KBM-7 (cell line): ENCODE results near the gene CCDC158.

Experiments used
- DNase-seq: peaks from one replicate; pipeline ENCODE4 v3.0.0-alpha.2; 2015
- in situ Hi-C: fragments of 300-500 bp; cut with MboI; formaldehyde crosslinking; loops from 2 replicates; pipeline ENCODE4 v1.14.3; 2020; ENCODE audit warnings: low sequenced_read_pairs, low pct_unique_long_range_greater_than_20kb, mixed read lengths

CCDC158 gene

DNA sequence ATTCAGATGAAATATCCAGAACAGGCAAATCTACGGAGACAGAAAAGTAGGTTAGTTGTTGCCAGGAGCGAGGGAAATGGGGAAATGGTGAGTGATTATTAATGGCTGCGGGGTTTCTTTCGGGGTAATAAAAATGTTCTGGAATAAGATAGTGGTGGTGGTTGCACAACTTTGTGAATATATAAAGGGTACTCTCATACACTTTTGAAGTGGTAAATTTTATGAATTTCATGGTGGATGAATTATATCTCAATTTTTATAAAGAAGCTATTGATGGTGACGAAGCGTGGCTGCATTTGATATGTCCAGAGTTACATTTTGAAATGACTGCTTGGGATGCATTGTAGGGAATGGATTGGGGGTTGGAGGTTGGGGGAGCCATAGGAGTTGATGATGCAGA, 153.1 kb downstream of the CCDC158 start:
- no peak for DNase-seq
- in situ Hi-C loops, result no loop called here

DNA sequence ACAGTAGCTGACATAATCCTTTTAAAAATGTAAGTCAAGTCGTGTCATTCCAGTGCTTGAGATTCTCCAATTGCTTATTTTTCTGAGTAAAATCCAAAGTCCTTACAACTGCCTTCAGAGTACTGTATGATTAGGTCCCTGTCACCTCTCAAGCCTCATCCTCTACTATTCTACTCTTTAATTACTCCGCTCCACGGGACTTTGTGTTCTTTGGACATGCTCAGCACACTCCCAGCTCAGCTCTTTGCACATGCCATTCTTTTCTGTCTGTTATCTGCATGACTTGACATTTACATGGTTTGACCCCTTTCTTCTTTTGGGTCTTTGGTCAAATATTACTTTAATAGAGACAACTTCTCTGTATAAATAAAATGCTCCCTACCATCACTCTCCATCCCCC, 154.3 kb downstream of the CCDC158 start:
- in situ Hi-C loops, result no loop called here

DNA sequence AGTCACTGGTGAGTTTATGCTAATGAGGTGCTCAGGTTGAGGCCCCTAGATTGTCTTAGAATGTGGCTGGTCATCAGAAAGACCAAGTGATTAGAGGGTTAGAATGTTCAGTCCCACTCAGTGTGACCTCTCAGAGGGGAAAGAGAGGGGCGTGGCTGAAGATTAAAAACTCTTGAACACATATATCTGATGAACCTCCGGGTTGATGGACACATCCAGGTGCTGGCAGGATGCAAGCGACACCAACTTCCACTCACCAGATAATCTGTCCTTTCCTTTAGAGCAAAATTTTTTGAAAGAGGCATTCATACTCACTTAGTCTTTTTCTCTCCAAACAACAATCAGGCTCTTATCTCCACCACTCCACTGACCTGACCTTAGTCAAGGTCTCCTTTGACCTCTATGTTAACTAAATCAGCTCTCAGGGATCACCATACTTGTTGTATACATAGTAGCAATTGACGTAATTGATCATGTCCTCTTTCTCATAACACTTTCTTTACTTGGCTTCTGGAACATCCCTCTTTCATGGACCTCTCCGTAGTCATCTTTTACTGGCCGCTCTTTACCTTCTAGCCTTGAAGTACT, 155.2 kb downstream of the CCDC158 start:
- in situ Hi-C loops, result no loop called here
- no peak for DNase-seq

More for the DNA sequence above, 154.3 kb downstream of the CCDC158 start:
- DNase-seq, result no peak
